Stimulated activated CD8-positive, alpha-beta memory T cell treated with anti-CD3 and anti-CD28 coated beads, Interleukin-4, amount 100 ng/mL, for 1 hour (primary cell): Measurements from ENCODE around the gene MPPED1.

ENCODE experiments used
- DNase-seq, 2 donors: peaks; one replicate each; pipeline ENCODE4 v3.0.0-alpha.2; 2020; ENCODE audit warnings: low read depth in 2 of 2, low spot score in 1 of 2

Gene MPPED1

DNA sequence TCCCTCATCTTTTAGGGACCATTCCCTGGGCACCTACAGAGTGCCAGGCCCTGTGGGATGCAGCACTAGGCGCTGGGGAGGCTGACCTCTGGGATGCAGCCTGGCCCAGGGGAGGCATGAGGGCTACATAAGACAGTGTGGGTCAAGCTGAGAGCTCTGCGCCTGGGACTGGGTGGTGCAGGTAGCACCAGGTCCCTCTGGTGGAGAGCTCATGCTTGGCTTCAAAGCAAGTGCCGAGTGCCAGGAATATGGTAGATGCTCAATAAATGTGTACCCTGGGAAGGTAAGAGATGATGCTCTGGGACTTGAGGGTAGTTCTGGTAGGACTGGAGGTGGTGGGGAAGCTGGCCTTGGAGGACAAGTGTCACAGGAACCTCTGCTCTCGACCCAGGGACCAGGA lies 2.0 kb upstream of the MPPED1 start:
- no peak for DNase-seq

DNA sequence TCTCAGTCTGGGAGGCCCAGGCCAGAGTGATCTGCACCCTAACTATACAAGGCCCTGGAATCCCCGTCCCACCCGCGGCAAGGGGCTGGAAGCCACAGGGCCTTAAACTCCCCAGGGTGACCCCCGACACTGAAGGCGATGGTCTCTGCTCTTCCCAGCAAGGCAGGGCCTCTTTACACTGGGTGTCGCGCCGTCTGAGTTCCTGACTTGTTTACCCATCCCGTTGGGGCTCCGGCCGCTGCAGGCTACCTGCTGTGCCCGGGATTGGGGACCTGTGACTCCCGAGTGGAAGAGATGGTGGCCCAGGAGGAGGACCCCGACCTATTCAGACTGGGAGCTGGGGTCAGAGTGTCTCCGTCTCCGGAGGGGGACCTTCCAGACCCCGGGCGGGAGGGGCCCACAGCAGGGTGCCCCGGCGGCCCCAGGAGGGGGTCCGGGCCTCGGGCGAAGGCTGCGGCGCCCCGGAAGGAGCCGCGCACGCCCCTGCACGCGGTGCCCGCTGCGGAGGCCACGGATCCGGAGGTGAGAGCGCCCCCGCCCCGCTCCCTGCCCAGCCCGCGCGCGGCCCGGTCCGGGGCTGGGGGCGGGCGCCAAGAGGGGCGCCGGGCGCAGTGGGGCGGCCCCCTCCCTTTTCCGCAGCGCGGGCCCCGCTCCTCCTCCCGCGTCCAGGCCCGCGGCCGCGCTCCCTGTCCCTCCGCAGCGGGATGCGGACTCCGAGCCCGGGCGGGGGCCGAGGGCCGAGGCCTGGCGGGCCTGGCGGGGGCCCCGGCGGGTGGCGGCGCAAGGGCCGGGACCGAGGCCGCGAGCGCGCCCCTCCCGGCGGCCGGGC lies 560 bp upstream of the MPPED1 start:
- DNase-seq: no peak

DNA sequence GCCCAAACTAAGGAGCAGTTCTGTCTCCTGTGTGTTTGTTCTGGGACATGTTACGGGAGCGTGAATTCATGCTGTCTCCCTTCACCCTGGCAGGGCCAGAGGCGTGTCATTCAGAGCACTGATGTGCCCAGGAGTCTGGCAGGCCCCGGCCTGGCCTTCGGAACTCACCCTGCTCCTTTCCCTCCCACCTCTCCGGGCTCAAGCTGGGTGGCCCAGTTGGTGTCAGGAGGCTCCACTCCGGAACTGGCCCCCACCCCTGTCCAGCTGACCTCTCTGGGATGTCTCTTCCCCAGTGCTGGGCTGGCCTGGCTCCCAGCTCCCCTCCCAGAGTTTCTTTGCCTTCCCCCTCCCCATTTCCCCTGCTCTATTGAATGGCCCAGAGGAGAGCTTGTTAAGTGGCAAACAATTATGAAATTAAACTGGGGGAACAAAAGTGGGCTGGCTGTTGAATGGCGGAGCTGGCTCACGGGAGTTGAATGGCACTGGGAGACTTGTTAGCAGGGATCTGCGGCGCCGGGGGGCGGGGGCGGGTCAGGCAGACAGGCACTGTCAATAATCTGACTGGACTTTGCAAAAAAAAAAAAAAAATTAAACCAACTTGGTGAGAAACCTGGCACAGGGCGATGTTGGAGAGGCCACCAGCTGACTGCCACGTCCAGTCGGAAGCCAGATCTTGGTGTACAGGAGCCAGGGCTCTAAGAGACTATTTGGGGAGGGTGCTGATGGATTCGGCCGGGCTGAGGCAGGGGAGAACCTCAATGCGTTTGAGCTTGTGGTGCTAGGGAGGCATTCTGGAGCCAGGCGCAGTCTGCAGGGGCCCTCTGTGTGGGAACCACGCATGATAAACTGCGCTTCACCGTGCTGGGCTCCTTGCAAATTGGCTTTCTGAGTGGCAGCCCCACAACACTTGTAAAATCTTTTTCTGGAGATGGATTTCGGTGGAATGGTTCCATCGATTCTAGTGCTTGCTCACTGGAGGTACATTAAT lies 1.3 kb downstream of the MPPED1 start:
- DNase-seq: no peak

DNA sequence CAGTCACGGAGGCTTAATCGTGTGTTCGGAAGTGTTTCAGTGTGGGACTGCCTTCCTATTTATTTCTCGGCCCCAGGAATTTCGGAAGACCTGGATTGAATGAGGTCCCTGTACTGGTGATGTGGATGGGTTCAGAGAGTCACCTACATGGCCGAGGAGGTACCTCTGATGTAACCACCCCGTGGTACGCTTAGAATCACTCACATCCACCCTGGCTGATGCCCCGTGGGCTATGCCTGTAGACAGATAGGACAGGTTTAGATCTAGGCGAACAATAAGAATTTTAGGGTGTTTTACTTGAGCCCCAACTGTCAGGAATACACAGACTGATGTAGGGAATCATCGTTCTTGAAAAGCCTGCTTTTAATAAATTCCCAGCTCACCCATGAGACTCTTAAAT lies 2.0 kb downstream of the MPPED1 start:
- DNase-seq: no peak

DNA sequence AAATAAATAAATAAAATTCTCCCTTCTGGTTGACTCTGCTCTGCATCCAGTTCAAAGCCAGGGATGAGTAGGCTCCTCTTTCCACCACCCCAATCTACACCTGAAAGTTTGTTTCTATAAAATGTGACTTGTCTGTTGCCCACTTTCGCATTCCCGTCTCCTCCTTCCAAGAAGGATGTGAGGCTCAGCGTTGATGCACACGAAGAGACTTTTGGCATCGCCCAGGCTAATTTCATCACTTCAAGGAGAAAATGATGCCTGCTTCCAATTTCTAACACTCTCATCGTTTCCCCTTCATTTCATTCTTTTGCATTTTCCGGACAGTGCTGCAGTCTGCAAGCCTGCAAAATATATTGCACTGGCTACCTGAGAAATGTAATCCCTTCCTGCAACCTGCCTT lies 3.9 kb downstream of the MPPED1 start:
- DNase-seq: no peak

DNA sequence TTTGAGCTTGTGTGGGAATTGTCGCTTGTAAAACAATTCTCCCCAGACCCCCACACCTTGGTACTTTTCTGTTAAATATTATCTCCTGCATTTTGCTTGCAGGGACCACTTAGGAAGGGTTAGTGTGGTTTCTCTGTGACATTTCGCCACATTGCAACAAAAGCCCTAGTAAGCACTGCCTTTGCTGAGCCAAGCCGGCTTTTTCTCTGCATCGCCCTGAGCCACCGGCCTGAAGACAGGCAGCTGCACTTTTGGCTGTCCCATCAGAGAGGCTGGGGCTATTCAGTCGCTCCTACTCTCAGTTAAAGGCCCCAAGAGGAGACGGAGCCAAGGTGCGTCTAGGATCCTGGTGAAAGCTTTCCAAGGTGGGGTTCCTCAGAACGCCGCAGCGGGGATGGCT lies 5.7 kb downstream of the MPPED1 start:
- no peak for DNase-seq

DNA sequence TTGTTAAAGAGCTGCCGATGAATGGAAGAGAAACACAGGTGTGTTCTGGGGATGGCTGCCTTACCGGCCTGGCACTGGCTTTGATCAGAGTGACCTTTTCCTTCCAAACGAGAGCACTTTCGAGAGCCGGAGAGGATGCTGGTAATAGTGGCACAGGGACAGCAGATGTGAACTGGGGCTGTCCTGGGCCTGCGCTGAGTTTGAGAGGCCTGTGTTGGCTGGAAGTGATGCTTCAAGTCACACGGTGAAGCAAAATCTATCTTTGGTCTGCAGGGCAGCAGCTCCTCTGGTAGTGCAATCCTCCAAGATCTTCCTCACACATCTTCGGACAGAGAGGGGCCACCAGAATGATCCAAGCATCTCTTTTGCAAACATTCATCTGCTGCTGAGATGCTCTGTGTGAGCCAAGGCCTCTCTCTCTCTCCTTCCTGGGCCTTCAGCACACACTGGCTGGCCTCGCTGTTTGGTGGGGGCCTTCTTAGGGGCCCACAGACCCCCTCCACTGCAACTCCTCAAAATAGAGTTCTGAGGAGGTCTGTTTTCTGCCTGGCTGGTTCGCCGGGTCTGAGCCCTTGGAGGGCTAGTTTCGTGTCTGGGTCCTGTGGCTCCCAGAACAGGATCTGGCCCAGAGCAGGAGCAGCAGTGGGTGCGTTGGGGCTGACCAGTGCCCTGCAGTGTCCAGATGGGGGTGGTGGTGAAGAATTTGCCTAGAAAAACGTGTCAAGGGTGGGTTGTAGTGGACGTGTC lies 6.4 kb downstream of the MPPED1 start:
- no peak for DNase-seq

DNA sequence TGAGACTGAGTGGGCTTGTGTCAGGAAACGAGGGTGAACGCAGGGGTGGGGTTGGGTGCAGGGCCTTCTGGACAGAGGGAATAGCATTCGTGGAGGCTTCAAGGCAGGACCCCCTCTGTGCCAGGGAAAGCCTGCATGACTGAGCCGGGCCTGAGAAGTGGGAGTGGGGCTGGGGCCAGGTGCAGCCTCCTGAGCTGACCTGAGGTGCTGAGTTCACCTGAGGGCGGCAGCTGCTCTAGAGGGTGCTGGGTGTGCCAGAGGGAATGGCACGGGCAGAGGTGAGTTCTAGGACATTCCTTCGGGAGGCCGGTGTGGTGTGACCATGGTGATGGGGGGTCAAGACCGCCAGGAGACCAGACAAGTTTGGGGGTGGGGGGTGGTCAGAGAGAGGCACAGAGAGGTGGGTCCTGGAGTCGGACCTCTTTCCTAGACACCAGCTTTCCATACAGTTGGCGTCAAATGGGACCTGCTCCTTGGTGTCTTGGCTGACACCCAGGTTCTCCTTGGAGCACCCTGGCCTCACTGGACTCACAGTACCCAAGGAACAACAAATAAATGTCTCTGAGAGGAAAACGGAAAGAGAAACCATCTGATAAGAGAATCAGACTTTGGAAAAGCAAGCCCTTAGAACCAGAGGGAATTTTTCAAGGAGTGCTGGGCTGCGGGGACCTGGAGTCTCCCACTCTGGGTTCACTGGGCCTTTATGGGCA lies 7.7 kb downstream of the MPPED1 start:
- DNase-seq: no peak

DNA sequence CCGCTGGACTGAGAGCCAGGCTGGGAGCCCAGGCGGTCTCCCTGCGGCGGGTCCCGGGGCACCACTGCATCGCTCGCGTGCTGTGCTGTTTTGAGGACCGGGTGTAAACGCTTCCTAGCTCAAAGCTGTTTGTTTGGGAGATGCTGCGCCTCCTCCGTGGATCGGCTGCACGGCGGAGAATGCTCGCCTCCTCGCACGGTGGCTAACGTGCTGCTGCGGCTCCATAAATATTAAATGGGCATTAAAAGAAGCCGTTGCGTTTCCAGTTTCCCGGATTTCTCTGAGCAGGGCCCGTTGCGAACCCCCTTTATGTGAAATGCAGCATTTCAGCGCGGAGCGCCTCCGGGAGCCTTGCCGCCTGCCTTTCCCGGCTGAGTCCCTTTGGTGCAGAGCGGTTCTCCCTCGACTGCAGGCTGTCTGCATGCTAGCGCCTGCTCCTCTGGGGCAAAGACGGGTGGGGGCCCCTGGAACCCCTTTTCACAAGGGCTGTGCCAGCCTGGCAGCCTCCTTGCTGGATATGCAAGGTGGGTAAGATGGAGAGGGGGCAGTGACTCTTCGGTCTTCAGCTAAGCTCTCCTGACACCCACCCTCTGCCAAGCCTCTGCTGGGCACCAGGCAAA lies 9.3 kb downstream of the MPPED1 start:
- DNase-seq: no peak

DNA sequence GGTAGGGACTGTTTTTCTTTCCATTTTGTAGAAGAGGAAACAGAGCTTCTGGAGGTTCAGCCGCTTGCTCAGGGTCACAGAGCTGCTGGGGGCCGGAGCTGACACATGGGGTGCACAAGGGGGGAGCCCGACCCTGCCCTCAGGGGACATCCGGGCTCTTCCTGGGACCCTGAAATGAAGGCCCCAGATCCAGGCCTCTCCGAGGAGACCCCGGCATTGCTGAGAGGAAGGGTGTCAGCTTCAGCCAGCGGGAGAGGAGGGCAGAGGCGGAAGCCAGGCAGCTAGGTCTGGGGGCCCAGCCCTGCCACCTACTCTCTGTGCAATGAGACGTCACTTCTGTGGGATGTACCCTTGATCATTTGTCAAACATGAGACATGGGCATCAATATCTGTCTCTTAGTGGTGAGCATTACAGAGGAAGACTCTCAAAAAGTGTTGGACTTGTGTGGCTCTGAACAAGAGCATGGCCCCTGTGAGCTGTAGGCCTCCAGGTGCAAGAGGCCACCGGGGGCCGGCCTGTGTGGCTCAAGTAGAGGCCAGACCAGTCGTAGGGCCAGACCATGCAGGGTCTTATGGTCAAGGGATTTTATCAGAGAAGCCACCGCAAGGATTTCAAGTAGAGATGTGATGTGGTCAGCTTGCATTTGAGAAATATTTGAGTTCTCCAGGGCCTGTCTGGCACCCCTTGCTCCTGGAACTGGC lies 10.3 kb downstream of the MPPED1 start:
- no peak for DNase-seq

DNA sequence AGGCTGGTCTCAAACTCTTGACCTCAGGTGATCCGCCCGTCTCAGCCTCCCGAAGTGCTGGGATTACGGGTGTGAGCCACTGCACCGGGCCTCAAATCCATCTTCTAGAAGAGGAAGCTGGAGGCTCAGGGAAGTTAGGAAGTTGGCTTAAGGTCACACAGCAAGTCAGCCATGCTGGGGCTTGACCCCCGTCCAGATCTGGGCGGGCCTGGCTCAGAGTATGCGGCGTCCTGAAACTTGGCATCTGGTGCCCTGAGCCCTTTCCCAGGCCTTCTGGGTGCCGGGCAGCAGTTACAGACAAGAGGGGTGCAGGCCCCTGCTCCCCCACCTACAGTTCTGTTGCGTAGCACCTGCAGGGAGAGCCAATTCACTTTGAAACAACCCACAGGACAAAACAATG lies 11.2 kb downstream of the MPPED1 start:
- no peak for DNase-seq

DNA sequence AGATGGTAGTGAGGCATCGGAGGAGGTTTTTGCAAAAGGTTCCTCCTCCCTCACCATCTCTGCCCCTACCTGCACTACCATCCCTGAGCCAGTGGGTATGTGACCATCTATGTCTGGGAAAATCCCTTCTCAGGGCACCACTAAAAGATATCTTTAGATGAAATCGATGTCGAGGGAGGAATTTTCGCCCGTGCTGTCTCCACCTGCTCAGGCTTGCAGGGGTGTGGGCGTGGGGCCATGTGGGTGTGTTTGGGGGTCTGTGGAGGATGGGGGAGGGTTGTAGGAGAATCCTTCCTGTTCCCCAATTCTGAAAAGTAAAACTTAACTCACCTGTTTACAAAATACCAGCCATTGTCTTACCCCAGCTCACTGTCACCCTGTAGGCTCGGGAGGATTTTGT lies 12.4 kb downstream of the MPPED1 start:
- no peak for DNase-seq

DNA sequence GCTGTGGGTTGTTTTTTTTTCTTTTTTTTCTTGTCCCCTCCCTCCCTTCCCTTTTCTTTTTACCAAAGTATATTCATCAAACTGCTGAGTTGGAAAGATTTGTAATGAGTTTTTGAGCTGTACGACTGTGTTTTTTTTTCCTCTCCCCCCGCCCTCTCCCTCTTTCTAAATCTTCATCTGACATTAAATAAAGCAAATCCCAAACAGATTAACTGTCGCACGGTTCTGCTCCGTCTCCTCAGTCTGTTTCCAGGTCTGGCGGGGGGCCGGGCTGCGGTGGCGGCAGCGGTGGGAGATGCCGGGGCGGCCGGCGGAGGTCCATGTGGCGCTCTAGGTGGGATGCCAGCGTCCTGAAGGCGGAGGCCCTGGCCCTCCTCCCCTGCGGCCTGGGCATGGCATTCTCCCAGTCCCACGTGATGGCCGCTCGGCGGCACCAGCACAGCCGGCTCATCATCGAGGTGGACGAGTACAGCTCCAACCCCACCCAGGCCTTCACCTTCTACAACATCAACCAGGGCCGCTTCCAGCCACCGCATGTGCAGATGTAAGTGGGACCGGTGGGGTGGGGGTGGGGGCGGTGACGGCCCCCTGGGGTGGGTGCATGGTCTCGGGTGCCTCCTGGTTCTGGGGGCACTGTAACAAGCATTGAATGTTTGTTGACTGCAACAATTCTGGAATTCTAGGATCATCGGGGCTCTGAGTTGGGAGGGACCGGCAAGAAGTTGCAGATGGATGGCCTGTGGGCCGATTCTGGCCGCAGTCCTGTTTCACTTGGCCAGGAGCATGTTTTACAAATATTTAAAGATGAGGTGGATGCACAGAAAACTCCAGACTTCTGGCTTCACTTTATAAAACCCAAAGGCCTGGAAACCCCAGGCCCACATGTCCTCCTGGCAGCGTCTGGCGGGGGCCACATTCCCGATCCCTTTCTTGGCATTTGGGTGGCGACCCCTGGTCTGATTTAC lies 13.1 kb downstream of the MPPED1 start:
- no peak for DNase-seq

DNA sequence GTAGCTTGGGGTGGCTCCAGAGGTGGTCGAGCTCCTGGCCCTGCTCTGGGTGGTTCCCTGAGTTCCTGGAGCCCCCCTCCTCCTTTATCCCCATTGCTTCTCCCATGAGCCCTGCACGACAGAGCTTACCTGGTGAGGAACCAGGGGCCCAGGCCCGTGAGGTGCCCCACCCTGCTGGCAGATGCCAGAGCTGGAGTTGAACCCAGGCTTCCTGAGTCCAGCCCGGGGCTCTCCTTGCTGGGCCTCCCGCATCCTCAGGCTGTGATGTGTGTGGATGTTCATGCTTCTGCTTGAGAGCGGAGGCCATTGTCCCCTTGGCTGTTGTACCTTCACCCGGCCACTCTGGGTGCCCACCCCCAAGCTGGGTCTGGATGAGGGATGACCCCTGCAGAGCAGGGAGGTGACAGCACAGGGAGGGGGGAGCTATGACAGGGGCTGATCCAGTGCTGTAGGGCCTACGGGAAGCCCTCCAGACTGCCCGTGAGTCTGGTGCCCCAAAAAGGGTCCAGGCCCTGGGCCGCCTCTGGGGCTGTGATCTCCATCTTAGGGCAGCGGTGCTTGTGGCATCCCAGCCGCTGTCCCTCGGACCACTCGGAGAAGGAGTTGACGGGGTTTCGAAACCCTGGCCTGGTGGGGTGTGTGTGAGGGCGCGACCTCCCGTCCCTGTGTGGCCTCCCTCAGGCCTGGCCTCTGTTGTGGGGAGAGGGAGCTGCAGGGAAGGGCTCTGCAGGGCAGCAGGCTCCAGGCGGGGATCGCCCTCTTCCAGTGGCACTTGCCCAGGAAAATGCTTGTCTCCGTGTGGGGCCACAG lies 14.4 kb downstream of the MPPED1 start:
- DNase-seq: no peak

DNA sequence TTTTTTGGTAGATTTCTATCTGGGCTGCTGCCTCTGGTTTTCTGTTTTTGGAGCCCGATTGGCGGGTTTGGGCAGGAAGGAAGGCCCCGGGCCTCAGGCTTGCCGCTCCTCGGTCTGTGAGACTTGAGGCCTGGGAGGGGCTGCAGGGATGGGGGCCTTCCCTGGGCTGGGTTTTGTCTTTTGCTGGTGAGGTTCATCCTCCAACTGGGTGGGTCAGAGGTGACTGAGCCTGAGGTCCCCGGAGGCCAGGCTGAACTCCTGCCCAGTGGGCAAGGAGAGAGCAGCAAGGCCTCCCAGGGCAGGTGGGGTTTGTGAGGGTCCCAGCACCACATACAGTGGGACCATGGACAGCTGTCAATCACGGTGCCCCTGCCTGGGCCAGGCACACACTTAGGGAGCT lies 15.0 kb downstream of the MPPED1 start:
- no peak for DNase-seq

DNA sequence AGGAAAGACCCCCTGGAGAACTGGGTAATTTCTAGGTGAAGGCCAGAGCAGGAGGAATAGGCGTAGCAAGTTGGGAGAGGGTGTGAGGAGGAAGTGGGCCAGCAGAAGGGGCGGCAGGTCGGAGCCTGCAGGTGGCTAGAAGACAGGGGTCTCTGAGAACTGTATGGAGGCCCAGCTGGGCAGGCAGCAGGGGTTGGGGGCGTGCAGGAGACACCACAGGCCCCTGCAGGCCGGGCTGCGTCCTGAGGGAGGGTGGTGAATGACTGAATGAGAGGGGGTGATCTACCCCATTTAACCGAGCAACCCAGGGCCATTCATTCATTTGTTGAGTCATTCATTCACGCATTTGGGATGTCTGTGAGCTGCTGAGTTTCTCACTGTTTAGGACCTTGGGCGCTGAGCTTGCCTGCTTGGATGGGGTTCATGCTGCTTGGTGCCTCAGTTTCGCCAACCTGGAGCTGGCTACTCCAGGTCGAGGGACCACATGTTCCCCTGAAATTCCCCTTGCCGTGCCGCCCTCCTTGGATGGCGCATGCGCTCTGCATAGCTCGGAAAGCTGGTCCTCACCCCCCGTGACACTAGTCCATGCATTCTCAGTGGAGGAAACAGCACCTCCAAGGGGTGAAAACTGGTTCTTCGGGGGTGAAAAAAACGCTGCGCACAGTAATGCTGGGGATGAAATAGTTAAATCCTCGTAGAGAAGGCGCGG lies 15.6 kb downstream of the MPPED1 start:
- DNase-seq: no peak

DNA sequence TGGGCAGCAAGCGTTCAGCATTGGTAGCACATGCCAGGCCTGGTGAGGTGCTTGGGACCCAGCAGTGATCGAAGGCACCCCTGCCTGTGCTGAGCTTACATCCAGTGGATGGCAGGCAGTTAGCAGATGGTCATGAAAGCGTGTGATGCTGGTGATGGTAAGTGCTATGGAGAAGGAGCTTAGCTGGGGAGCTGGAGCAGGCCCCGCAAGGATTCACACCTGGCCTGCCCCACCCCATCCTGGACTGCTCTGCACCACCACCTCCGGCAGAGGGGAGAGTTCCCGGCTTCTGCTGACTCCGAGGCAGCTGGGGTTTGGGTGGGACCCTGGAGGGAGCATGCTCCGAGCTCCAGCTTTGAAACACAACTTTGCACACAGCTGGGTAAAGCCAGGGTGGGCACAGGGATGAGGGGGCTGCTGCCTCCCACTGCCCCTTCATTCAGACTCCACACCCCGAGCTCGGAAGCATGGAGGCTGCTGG lies 16.2 kb downstream of the MPPED1 start:
- DNase-seq: no peak
